ENCODE results near the gene PRPF19. TPM values are rescaled to one million over a fixed set of nuclear protein-coding genes. Genes with fewer than 3 reads are reported as not detected.

Gene PRPF19
- total RNA-seq, 1 experiment from 2014 or later = 160 TPM

- no TSS peak for BruUV-seq (replicated peaks)
- DNase-seq = no peak
- ChIA-PET POLR2A (ENCODE audit: unreplicated experiment) (no interaction called here), CTCF (no interaction called here)
- H3K27ac ChIP-seq = no peak overlapping the region
- 0 out of 2 replicates have a peak, but pooled peaks cover 19% of the 10 kb centered on the region for H3K36me3 ChIP-seq (ENCODE audit: low read depth)
- no peaks in the 10 kb centered on the region for H3K9me3 ChIP-seq (ENCODE audit: insufficient read depth, low read depth)
- peaks cover 29% of the 10 kb centered on the region for H3K4me1 ChIP-seq (replicated peaks; ENCODE audit: insufficient read depth)
- H3F3A ChIP-seq (ENCODE audit: insufficient read depth, low read depth) = peaks cover 12% of the 10 kb centered on the region; the same call in 1 of the 2 replicates
- 0 out of 2 replicates have a peak, but pooled peaks cover 4% of the 10 kb centered on the region for H4K20me1 ChIP-seq (ENCODE audit: insufficient read depth)
- H3K27me3 ChIP-seq (ENCODE audit: insufficient read depth, low read depth) = no peaks in the 10 kb centered on the region
- no peak overlapping the region for H2AFZ ChIP-seq
- intact Hi-C loops (cut with micrococcal nuclease; ENCODE audit: unreplicated experiment) = loop anchor here (10.0 kb wide), 1 partner anchor 944 kb away; no protein-coding TSS in a partner anchor
- H3K9me2 ChIP-seq (ENCODE audit: insufficient read depth) = no peaks in the 10 kb centered on the region
- H3K79me2 ChIP-seq (ENCODE audit: low read depth) = peaks cover 32% of the 10 kb centered on the region
- H3K4me3 ChIP-seq = no peak overlapping the region
- H3K4me2 ChIP-seq = no peak overlapping the region
- TF ChIP-seq EZH2 (IDR thresholded peaks at IDR 0.05; ENCODE audit: low read depth) (no peak), CTCF (conservative IDR thresholded peaks at IDR 0.05) (no peak)
Measured at GRCh38 chr11:60921259-60921658, 14.9 kb upstream of the PRPF19 start.

GRCh38 chr11:60919956-60920355 lies 13.6 kb upstream of the PRPF19 start:
- no peaks in the 10 kb centered on the region for H3K9me3 ChIP-seq (ENCODE audit: insufficient read depth, low read depth)
- H3K4me2 ChIP-seq = no peak overlapping the region
- no TSS peak for BruUV-seq (replicated peaks)
- H3K27me3 ChIP-seq (ENCODE audit: insufficient read depth, low read depth) = no peaks in the 10 kb centered on the region
- no peak for TF ChIP-seq CTCF (conservative IDR thresholded peaks at IDR 0.05)
- peaks cover 4% of the 10 kb centered on the region; the same call in 1 of the 2 replicates for H4K20me1 ChIP-seq (ENCODE audit: insufficient read depth)
- H3F3A ChIP-seq (ENCODE audit: insufficient read depth, low read depth) = peaks cover 18% of the 10 kb centered on the region
- CTCF ChIA-PET = no interaction called here
- intact Hi-C loops (cut with micrococcal nuclease; ENCODE audit: unreplicated experiment) = loop anchor here (10.0 kb wide), 1 partner anchor 945 kb away; no protein-coding TSS in a partner anchor
- H2AFZ ChIP-seq = no peak overlapping the region
- H3K4me3 ChIP-seq = no peak overlapping the region
- no peak for DNase-seq
- H3K9me2 ChIP-seq (ENCODE audit: insufficient read depth) = no peaks in the 10 kb centered on the region
- no peak overlapping the region for H3K27ac ChIP-seq
- H3K36me3 ChIP-seq (ENCODE audit: low read depth) = 0 out of 2 replicates have a peak, but pooled peaks cover 19% of the 10 kb centered on the region
- POLR2A ChIA-PET (ENCODE audit: unreplicated experiment) = no interaction called here
- H3K79me2 ChIP-seq (ENCODE audit: low read depth) = peaks cover 41% of the 10 kb centered on the region
- H3K4me1 ChIP-seq (replicated peaks; ENCODE audit: insufficient read depth) = peaks cover 31% of the 10 kb centered on the region

GRCh38 chr11:60919320-60919719 lies 12.9 kb upstream of the PRPF19 start:
- Histone ChIP-seq H4K20me1 (ENCODE audit: insufficient read depth) (peaks cover 4% of the 10 kb centered on the region; the same call in 1 of the 2 replicates), H3K27me3 (ENCODE audit: insufficient read depth, low read depth) (no peaks in the 10 kb centered on the region), H3K9me2 (ENCODE audit: insufficient read depth) (no peaks in the 10 kb centered on the region), H3F3A (ENCODE audit: insufficient read depth, low read depth) (peaks cover 22% of the 10 kb centered on the region), H3K4me3 (no peak overlapping the region), H3K27ac (no peak overlapping the region), H3K4me1 (replicated peaks; ENCODE audit: insufficient read depth) (peaks cover 35% of the 10 kb centered on the region), H3K4me2 (no peak overlapping the region), H3K36me3 (ENCODE audit: low read depth) (0 out of 2 replicates have a peak, but pooled peaks cover 19% of the 10 kb centered on the region), H3K9me3 (ENCODE audit: insufficient read depth, low read depth) (no peaks in the 10 kb centered on the region), H2AFZ (no peak overlapping the region), H3K79me2 (ENCODE audit: low read depth) (peaks cover 47% of the 10 kb centered on the region)
- ChIA-PET CTCF (no interaction called here), POLR2A (ENCODE audit: unreplicated experiment) (no interaction called here)
- intact Hi-C loops (cut with micrococcal nuclease; ENCODE audit: unreplicated experiment) = no loop called here
- DNase-seq = no peak
- TF ChIP-seq CTCF (conservative IDR thresholded peaks at IDR 0.05) (no peak), EZH2 (IDR thresholded peaks at IDR 0.05; ENCODE audit: low read depth) (no peak)
- no TSS peak for BruUV-seq (replicated peaks)

Data from PC-9 (cell line).